GM19452 (cell line): ENCODE data around the gene POTEC.
"Not testable (repeated sequence)": the region's sequence is repeated elsewhere in the genome, so short reads cannot be mapped to it uniquely, and the experiment has no call there.

Experiments used
- ATAC-seq: cut with Tn5 transposase; IDR thresholded peaks from one replicate; pipeline ENCODE4 v1.9.1; 2021; ENCODE audit not compliant: unreplicated experiment

POTEC gene

GRCh38 chr18:14543446-14543964, at the start of gene POTEC:
TSS of gene POTEC (minus strand) at chr18:14543600. CDS start at chr18:14543146, 454 bp downstream.
- ATAC-seq, result not testable (repeated sequence)

- no peak for ATAC-seq
Measured at GRCh38 chr18:14577971-14578370, 34.6 kb upstream of the POTEC start.

GRCh38 chr18:14559502-14559901, 16.1 kb upstream of the POTEC start:
- ATAC-seq, result not testable (repeated sequence)

DNA sequence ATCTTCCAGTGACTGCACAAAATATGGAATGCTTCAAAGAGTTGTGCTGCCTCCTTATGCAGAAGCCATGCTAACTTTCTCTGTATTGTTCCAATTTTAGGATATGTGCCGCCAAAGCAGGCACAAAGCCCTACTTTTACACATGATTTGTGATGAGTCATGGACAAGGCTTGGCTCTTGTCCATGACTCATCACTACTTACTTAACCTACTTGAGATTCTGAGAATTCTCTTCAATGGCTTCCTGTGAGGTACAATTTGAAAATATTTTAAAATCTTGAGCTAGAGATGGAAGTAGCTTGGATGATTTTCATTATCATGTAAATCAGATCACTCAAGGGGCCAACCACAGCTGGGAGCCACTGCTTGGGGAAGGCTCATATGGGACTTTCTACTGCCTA, 11.7 kb downstream of the POTEC start:
- ATAC-seq, result not testable (repeated sequence)

DNA sequence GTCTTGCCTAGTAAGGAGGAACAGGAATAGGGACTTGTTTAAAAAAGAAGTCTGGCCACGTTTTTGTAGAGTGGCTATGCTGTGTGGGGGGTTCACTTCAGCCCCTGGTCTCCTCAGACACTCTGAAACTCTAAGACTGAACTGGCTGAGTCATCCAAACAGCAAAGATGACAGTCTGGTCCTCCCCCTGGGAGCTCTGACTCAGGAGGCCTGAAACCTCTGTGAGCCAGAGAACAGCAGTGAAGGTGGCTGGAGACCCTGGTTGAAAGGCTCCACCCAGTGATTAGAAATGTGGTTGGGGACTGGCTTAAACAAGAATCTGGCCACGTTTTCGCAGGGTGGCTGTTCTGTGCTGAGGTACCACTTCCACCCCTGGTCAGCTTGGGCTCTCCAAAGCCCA, 32.7 kb downstream of the POTEC start:
- ATAC-seq, result not testable (repeated sequence)

- ATAC-seq, result not testable (repeated sequence)
Measured at GRCh38 chr18:14503691-14504090, 39.7 kb downstream of the POTEC start.

- not testable (repeated sequence) for ATAC-seq
Measured at GRCh38 chr18:14501894-14502293, 41.5 kb downstream of the POTEC start.

DNA sequence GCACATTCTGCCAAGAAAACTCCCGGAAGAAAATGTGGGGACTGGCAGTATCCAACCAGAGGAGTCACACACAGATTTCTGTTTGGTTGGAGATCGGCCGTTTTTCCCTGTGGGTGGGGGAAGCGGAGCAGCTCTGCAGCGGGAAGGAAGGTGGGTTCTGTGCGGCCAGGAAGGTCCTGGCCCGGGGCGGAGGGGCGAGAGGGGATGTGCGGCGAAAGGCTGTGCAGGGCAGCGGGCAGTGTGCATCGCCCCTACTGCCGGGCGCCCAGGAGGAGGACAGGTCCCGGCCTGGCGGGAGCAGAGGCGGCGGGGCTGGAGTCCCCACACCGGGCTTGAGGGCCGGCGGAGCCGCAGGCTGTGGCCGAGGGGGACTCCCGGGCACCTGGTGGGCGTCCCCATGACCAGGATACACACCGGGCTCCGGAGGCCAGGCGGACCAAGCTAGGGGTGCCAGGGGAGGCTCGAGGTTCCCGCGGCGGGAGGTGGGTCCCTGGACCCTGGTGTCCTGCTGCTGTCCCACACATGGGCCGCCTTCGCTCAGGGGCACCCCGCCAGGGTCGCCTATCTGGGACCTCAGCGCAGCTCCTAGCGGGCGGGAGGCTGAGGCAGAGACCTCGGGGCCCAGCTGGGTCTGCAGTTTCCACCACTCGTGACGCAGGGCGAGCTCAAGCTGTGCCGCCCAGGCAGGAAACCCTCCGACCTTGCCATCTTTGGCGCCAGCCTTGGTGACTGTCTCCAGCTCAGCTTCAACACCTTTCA, 54.0 kb downstream of the POTEC start:
- not testable (repeated sequence) for ATAC-seq

DNA sequence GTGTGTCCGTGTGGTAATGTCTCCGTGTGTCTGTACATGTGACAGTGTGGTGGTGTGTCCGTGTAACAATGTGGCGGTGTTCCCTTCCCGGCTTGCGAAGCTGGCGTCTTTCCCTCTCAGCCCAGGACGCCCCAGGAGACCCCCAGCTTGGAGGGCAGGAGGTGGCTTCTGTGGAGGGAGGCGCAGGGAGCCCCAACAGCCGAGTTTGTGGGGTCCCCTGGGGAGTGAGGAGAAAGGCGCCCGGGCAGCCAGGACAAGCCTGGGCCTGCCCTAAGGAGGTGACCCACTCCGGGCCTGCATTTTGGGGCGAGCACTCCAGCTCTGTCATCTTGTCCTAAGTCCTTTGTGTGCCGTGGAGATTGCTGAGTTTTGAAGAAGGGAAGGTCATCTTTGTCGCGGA, 54.6 kb downstream of the POTEC start:
- ATAC-seq, result not testable (repeated sequence)

GRCh38 chr18:14486926-14487580, 56.3 kb downstream of the POTEC start:
- not testable (repeated sequence) for ATAC-seq

- not testable (repeated sequence) for ATAC-seq
Measured at GRCh38 chr18:14479076-14479475, 64.3 kb downstream of the POTEC start.

- not testable (repeated sequence) for ATAC-seq
Measured at GRCh38 chr18:14475520-14475919, 67.9 kb downstream of the POTEC start.

- ATAC-seq, result not testable (repeated sequence)
Measured at GRCh38 chr18:14474752-14475151, 68.6 kb downstream of the POTEC start.

DNA sequence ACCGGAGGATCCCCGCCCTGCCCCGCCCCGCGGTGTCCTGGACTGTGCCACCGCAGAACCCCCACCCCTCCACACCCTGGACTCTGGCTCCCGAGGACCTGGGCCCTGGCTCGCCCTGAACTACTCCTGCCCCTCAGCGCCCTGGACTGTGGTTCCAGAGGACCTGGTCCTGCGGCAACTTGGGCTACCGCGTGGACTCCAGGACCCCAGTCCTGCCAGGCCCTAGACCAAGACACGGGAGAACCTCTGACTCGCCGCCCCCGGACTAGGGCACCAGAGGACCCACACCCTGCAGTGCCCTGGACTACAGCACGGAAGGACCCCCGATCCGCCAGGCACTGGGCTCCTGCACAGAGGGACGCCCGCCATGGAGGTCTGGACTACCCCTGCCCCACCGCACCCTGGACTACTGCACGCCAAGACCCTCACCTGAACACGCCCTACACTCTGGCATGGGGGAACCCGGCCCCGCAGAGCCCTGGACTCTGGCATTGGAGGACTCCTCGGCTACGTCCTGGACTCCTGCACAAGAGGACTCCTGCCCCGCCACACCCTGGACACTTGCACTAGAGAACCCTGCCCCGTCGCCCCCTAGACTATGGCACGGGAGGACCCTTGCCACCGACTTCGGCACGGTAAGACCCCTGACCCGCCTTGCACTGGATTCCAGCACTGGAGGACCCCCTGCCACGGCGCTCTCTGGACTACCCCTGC, 69.2 kb downstream of the POTEC start:
- not testable (repeated sequence) for ATAC-seq

GRCh38 chr18:14473250-14474006, 70.0 kb downstream of the POTEC start:
- not testable (repeated sequence) for ATAC-seq

- ATAC-seq, result not testable (repeated sequence)
Measured at GRCh38 chr18:14471286-14471685, 72.1 kb downstream of the POTEC start.

DNA sequence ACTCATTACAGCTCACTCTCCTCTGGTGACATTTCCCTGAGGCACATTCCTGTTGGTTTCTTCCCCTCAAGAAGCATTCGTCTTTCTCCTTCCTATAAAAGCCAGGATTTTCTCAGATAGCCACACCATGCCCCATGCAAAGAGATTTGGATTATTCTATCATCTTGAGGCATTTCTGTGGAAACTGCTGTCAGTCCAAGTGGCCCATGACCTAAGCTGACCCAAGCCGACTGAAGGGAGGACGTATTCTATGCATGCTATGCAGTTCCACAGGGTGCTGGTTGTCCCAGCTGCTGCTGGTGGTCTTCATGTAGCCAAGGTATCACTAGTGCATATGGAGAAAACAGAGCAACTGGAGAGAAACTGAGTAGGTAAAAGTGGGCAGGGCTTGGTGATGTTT, 73.0 kb downstream of the POTEC start:
- ATAC-seq, result not testable (repeated sequence)

DNA sequence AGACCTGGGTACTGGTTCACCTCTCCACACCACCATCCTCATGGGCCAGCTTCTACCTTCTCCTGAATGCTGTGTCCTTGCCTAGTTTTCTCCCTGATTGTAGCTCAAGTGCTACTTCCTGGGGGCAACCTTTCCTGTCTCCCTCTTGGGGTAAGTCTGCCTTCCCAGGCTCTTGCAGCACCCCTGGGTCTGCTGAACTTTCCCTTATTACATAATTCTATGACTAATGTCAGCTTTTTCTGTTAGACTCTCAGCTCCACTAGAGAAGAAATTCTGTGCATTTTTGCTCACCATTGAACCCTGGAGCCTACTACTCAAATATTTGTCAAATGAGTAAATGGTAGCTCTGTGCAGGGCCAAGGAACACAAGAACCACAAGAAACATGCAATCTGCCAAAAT, 73.4 kb downstream of the POTEC start:
- ATAC-seq, result not testable (repeated sequence)

DNA sequence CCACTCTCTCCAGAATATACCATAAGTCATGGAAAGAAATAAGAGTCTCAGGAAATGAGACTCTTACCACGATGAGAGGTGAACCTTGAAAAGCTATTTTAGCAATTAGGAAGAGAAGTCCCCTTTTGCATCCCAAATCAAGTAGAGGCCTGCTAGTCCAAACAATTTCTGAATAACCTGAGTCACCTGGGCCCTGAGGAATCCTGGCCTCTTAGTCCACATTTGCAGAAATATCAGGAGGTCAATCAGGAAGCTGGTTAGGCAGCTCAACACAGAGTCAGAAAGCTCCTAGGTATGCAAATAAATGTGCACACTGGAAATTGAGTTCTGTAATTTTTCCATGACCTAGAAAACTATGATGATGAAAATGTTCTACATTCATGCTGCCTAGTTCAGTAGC, 77.4 kb downstream of the POTEC start:
- not testable (repeated sequence) for ATAC-seq
